ENCODE results near the gene STXBP6.
A peak's percentile ranks its signal among the peaks of the same experiment; 100 is the strongest.

STXBP6 gene

DNA sequence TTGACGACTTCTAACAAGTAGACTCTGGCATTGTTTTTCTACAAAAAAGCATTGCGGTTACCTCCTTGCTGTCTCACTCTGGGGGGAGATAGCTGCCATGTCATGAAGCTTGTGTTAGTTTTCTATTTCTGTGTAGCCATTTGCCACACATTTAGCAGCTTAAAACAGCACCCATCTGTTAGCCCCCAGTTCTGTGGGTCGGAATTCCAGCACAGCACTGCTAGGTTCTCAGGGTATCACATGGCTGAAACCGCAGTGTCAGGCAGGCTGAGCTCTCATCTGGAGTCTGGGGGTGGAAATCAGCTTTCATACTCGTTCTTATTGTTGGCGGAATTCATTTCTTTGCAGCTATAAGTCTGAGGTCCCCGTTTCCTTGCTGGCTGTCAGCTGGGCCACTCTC is 19.9 kb upstream of the STXBP6 start:
- Mint-ChIP-seq H3K4me3 (no peak overlapping the region), H3K27me3 (peaks cover 0 to 3% of the 10 kb centered on the region in 2 donors), H3K9me3 (no peaks in the 10 kb centered on the region), H3K36me3 (no peaks in the 10 kb centered on the region), H3K4me1 (no peaks in the 10 kb centered on the region), H3K27ac (no peak overlapping the region)
- DNase-seq (no peak), ATAC-seq (replicated peaks) (no peak)

DNA sequence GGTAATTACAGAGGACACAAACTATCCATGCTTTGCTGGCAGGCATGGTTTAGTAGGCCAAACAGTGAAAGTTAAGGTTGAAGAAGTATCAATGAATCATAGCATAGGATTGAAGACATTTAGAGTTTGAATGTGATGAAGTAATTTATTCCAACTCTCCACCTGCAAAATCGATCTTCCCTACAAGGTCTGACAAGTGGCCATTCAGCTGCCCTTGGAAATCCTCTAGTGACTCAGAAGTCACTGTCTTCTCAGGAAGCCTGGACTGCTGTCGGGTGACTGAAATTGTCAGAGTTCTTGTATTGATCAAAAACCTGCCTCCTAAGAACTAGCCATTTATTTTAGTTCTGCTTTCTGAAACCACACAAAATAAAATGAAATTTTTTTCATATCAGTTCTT is 17.7 kb upstream of the STXBP6 start:
- ATAC-seq (replicated peaks) (no peak), DNase-seq (no peak)
- H3K27me3 Mint-ChIP-seq = peaks cover 0 to 4% of the 10 kb centered on the region in 2 donors
- H3K4me1 Mint-ChIP-seq = no peaks in the 10 kb centered on the region
- H3K27ac Mint-ChIP-seq = no peak overlapping the region
- H3K36me3 Mint-ChIP-seq = no peaks in the 10 kb centered on the region
- H3K9me3 Mint-ChIP-seq = no peaks in the 10 kb centered on the region
- no peak overlapping the region for H3K4me3 Mint-ChIP-seq

DNA sequence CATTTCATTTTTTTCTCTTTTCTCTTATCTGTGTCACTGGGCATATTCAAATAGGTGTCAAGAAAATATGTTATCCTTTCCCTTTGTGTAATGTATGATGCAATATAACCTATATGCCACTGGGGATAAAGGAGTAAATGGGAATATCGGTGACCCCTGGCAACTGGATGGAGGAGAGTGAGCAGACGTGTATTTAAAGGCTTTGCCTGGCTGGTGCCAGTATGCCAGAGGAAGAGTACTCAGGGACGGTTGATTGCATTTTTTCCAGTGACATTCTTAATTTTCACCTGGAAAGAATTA is 12.0 kb upstream of the STXBP6 start:
- DNase-seq (no peak), ATAC-seq (replicated peaks) (no peak)
- H3K27ac Mint-ChIP-seq = no peak overlapping the region
- H3K4me3 Mint-ChIP-seq = no peak overlapping the region
- H3K4me1 Mint-ChIP-seq = no peaks in the 10 kb centered on the region
- peaks cover 4 to 16% of the 10 kb centered on the region in 2 donors for H3K27me3 Mint-ChIP-seq
- no peaks in the 10 kb centered on the region for H3K9me3 Mint-ChIP-seq
- H3K36me3 Mint-ChIP-seq = no peaks in the 10 kb centered on the region

DNA sequence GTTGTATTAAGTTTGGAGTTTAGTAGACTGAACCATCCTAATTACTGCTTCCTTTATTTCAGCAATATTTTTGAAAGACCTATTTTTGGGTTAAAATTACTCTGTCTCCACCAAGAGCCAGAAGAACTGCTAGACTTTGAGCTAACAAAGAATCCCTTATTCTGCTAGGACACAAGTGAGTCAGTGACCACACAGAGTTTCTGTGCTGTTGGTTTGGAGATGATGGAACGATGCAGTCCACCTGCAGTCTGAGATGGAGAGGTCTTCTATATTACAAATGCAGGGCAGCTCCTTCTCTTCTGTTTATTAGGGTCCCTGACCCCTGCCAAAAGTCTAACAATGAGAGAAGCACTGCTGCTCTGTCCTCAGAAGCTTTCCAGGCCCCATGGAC is 6.7 kb upstream of the STXBP6 start:
- Mint-ChIP-seq H3K9me3 (no peaks in the 10 kb centered on the region), H3K27me3 (peaks cover 6 to 22% of the 10 kb centered on the region in 2 donors), H3K4me3 (no peak overlapping the region), H3K4me1 (no peaks in the 10 kb centered on the region), H3K27ac (no peak overlapping the region), H3K36me3 (no peaks in the 10 kb centered on the region)
- DNase-seq (no peak), ATAC-seq (replicated peaks) (no peak)

DNA sequence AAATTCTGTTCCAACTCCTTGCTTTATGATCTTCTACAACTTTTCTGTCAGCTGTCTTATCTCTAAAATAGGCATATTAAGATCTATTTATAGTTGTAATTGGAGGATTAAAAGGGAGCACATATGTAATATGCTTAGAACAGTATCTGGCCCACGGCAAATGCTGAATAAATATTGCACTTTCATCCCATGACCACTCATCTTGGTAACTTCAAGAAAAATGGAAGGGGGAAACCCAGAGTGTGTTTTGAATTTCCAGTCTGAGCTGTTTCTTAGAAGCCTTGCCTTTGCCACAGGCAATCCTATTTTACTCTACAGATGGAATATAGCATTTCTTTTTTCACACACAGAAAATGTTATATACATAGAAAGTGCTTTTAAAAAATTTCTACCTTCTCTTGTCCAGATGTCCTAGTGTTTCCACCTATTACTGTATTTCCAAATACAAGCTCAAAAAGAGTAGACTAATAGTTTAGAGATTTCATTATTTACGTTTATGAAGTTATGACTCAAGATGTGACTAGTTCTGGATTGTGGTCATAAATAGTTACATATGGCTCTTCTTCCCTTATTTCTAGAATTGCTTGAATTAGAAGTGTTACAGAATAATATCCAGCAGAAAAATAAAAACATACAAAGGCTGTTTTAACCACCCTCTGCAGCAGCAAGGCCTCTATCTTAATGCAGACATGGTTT is 6.2 kb upstream of the STXBP6 start:
- ATAC-seq (replicated peaks) = no peak
- Mint-ChIP-seq H3K27ac (no peak overlapping the region), H3K4me3 (no peak overlapping the region), H3K9me3 (no peaks in the 10 kb centered on the region), H3K36me3 (no peaks in the 10 kb centered on the region), H3K27me3 (peaks cover 10 to 25% of the 10 kb centered on the region in 2 donors), H3K4me1 (no peaks in the 10 kb centered on the region)
- DNase-seq = no peak

DNA sequence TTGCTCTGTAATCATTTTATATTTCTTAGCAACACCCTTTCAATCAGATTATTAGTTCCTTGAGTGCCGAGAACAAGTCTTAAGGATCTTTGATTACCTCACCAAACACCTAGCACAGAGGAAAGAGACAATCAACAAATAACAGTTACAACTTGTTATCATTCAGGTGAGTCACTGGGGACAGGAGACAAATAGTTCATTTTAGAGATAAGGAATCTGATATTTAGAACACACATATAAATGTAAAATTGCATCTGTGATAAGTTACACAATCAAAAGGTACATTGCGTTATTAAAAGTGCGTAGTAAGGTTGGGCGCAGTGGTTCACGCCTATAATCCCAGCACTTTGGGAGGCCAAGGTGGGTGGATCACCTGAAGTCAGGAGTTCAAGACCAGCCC is 5.1 kb upstream of the STXBP6 start:
- peaks cover 1 to 4% of the 10 kb centered on the region in 2 donors for H3K4me1 Mint-ChIP-seq
- no peaks in the 10 kb centered on the region for H3K36me3 Mint-ChIP-seq
- ATAC-seq (replicated peaks) = no peak
- H3K27ac Mint-ChIP-seq = no peak overlapping the region
- no peak for DNase-seq
- peaks cover 21 to 34% of the 10 kb centered on the region in 2 donors for H3K27me3 Mint-ChIP-seq
- H3K4me3 Mint-ChIP-seq = no peak overlapping the region
- no peaks in the 10 kb centered on the region for H3K9me3 Mint-ChIP-seq

DNA sequence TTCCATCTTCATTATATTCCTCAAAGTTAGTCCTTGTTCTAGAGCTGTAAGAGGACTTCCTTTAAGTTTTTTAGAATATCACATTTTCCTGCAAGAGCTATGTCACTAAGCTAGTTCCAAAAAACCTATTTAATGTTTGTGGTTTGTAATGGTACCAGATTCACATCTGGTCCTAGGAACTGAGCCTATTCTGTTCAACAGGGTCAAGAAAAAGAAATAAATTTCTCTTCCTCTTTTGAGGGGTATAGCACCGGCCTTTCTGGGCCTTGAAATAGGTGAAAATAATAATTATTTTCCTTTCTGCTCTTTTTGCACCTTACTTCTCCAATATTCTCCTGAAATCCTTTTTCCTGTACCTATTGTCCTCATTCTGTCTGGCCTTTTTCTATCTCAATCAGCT is 3.6 kb upstream of the STXBP6 start:
- Mint-ChIP-seq H3K27me3 (peaks cover 30 to 34% of the 10 kb centered on the region in 2 donors), H3K36me3 (no peaks in the 10 kb centered on the region), H3K27ac (no peak overlapping the region), H3K4me3 (no peak overlapping the region), H3K4me1 (peaks cover 7 to 11% of the 10 kb centered on the region in 2 donors), H3K9me3 (no peaks in the 10 kb centered on the region)
- DNase-seq (no peak), ATAC-seq (replicated peaks) (no peak)

DNA sequence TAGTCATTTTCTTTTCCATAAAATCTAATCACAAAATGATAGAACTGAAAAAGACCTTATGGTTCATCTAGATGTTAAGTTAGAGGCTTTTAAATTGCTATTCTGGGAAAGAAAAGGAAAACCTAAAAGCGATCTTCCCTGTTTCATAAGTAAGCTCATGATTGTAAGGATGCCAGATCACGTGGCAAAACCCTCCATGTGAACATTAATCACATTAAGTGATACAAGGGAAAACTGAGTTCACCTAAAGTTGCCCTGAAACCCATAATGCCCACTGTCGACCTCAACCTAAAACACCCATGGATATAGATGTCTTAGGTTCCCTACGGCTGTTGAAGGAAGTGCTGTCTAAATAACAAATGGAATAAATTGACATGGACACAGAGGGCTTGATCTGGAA is 3.0 kb upstream of the STXBP6 start:
- no peak for ATAC-seq (replicated peaks)
- H3K27me3 Mint-ChIP-seq = peaks cover 36 to 41% of the 10 kb centered on the region in 2 donors
- peaks cover 8 to 11% of the 10 kb centered on the region in 2 donors for H3K4me1 Mint-ChIP-seq
- no peak overlapping the region for H3K4me3 Mint-ChIP-seq
- no peak for DNase-seq
- no peaks in the 10 kb centered on the region for H3K9me3 Mint-ChIP-seq
- H3K27ac Mint-ChIP-seq = no peak overlapping the region
- no peaks in the 10 kb centered on the region for H3K36me3 Mint-ChIP-seq

DNA sequence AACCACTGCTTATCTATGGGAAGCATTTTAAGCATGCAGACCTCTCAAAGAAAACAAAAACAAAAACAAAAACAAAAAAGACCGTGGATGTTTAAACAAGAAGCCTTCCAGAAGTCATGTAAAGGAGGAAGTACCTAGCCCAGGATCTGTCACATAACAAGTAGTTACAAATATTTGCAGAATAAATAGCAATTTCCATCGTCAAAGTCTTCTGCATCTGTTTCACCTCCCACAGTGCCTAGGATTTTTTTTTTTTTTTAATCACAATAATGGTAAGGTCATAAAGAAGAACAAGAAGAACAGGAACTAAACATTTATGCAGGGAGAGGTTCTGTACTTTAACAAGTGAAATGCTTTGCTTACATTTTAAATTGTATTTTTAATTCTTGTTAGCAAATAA is 2.4 kb upstream of the STXBP6 start:
- H3K27me3 Mint-ChIP-seq = peaks cover 40 to 42% of the 10 kb centered on the region in 2 donors
- no peak for ATAC-seq (replicated peaks)
- H3K27ac Mint-ChIP-seq = no peak overlapping the region

DNA sequence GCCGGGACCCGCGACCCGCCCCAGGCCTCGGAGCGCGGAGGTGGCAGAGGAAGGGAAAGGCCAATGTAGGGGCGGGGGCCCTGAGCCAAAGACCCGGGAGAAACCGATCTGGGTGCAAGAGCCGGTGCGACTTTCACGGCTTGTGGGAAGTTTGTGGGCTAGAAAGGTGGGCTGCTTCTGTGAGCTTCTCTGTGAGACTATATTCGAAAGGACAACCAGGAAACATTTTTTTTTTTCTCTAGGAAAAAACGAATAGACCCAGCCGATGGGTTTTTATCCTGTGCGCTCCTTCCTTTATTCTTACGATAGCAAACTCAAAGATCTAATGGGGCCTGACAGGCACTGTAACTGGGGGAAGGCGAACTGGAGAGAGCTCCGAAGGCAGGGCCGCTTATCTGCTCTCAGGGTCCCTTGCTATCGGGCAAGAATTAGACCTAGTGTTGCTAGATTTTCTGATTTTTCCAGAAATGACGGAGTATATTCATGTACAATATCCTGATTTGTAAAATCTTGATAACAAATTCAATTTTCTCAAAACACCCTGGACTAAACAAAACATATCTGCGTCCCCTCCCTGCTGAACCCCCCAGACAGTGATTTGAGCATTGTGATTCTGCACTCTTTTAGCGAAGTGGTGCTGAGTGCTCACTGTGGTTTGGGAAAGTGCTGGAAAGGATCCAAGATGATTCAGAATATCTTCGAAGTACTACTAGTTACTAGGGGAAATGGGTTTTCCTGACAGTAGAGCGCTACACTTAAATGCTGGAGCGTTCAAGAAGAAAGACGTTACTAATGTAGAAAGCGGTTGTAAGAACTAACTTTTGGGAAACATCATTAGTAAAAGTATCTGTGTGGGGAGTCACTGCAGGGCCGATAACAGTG is 563 bp upstream of the STXBP6 start:
- no peak for DNase-seq
- Mint-ChIP-seq H3K27ac (peak overlapping the region; percentile 14), H3K9me3 (no peaks in the 10 kb centered on the region), H3K36me3 (no peaks in the 10 kb centered on the region), H3K4me3 (peak overlapping the region; percentile 31 to 57), H3K27me3 (peaks cover 38 to 40% of the 10 kb centered on the region in 2 donors), H3K4me1 (peaks cover 8 to 11% of the 10 kb centered on the region in 2 donors)
- ATAC-seq (replicated peaks) = no peak

More for the DNA sequence above, 2.4 kb upstream of the STXBP6 start:
- no peaks in the 10 kb centered on the region for H3K36me3 Mint-ChIP-seq
- H3K4me3 Mint-ChIP-seq = no peak overlapping the region
- H3K4me1 Mint-ChIP-seq = peaks cover 8 to 11% of the 10 kb centered on the region in 2 donors
- H3K9me3 Mint-ChIP-seq = no peaks in the 10 kb centered on the region
- no peak for DNase-seq

DNA sequence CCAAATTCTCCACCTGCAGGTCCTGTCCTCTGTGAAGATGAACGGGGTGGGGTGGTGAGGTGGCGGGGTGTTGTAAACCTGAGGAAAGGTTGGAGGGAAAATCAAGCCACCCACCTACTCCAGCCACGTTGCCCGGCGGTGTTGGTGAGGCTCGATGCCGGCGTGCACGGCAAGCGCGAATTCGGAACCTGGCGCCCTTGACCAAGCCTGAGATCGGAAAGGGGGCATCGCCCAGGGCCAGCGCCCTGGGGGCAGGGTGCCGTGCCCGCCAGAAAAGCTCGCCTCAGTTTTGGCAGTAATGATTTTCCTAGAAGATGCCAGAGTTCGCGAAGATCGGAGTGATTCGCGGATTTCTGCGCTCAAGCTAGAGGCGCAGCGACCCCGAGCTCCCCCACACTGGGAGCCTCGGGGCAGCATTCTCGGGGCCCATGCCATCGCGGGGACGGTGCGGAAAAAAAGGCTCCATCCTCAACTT is 817 bp downstream of the STXBP6 start:
- H3K27ac Mint-ChIP-seq = no peak overlapping the region
- H3K36me3 Mint-ChIP-seq = no peaks in the 10 kb centered on the region
- no peaks in the 10 kb centered on the region for H3K9me3 Mint-ChIP-seq
- H3K4me3 Mint-ChIP-seq = peak overlapping the region; percentile 55 to 60
- DNase-seq (no peak), ATAC-seq (replicated peaks) (no peak)
- H3K27me3 Mint-ChIP-seq = peaks cover 35 to 40% of the 10 kb centered on the region in 2 donors
- H3K4me1 Mint-ChIP-seq = peaks cover 8 to 11% of the 10 kb centered on the region in 2 donors

DNA sequence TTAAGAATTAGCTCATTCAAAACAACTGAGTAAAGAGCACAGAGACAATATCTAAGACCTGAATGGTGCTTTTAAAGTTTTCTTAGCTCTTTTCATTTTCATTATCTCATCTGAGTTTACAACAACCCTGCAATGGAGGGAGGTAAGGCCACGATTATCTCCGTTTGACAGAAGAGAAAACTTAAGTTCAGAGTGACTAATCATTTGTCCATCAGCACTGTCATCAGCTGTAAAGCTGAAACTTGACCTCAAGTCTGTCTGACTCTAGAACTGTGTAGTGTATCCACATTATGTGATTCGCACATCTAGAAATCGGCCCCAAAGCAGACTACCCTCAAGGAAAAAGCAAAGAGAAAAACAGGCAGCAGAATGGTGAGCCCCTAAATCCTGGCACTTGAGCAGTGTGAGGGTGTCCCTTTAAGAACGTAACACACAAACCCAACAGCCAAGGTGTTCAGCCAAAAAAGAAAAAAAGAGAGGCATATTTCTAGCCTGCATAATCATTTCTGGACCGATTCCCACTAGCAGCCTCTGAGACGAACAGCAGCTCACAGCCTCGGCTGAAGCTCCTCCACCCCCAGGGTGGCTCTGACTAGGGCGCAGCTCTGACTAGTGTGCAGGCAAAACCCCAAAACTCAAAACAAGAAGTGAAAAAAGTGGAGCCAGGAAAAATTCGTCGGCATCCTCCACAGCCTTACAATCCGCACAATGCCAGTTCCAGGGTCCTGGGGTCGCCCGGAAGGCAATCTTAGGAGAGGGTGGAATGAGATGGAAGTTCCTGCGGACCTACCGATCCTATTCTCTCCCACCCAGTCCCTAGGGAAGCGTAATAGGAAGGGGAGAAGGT is 1.6 kb downstream of the STXBP6 start:
- ATAC-seq (replicated peaks) (no peak), DNase-seq (no peak)
- H3K27me3 Mint-ChIP-seq = peaks cover 38 to 40% of the 10 kb centered on the region in 2 donors
- peaks cover 8 to 11% of the 10 kb centered on the region in 2 donors for H3K4me1 Mint-ChIP-seq
- no peak overlapping the region for H3K27ac Mint-ChIP-seq
- H3K4me3 Mint-ChIP-seq = peak overlapping the region; percentile 55 to 60
- no peaks in the 10 kb centered on the region for H3K9me3 Mint-ChIP-seq
- H3K36me3 Mint-ChIP-seq = no peaks in the 10 kb centered on the region

DNA sequence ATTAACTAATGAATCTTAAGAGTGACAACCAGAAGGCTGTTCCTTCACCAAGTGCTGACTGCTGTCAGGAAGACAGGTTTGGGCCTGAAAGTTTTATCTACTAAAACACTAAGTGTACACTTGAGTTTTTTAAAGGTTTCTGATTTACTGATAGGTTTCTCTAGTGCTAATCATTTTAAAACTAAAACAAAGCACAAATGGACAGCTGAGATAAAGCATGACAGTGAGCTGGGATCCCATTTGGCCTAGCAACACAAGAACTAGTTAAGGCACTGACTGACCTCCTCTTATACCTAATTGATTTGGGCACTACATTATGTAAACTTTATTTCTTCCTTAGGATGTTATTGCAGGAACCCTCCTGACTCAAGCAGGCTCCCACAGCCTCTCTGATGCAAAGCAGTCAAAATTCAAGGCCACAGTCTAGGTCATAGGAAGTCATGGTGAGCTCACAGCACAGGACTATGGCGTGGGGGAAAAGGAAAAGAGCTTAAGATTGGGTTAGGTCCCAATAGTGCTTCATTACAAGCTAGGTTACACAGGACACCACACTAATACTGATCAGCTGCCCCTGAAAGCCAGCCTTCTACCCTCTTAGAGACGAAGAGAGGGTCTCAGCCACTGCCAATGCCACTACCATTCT is 3.5 kb downstream of the STXBP6 start:
- Mint-ChIP-seq H3K9me3 (no peaks in the 10 kb centered on the region), H3K36me3 (no peaks in the 10 kb centered on the region), H3K27ac (no peak overlapping the region), H3K27me3 (peaks cover 32 to 33% of the 10 kb centered on the region in 2 donors), H3K4me1 (peaks cover 8 to 11% of the 10 kb centered on the region in 2 donors), H3K4me3 (no peak overlapping the region)
- ATAC-seq (replicated peaks) (no peak), DNase-seq (no peak)
